HEK293 (cell line): ENCODE measurements around the gene OSBP.

Experiments used
- CTCF ChIA-PET: fragments of 350-600 bp; formaldehyde crosslinking; extraction: SDS; loops from one replicate; lab custom pipeline; 2021; ENCODE audit warnings: antibody characterized with exemption; lab: Yijun Ruan, JAX
- POLR2A ChIA-PET: fragments of 300-600 bp; formaldehyde crosslinking; extraction: SDS; loops from one replicate; lab custom pipeline; 2020; ENCODE audit warnings: antibody characterized with exemption, inconsistent platforms; lab: Yijun Ruan, JAX
- H3K27ac ChIP-seq: fragments of 200-500 bp; sonication (Bioruptor generic); 2 replicates; pipeline ENCODE4 v1.5.1; 2014; ENCODE audit warnings: low read depth, low read length, control low read depth, inconsistent platforms; ENCODE audit errors: extremely low read depth
- H3K36me3 ChIP-seq, 2 experiments: fragments of 200-500 bp in 1 of 2; sonication (Bioruptor generic) in 1 of 2; 1 replicate in 1 of 2; 2 replicates in 1 of 2; pipeline ENCODE4 v1.5.1; 2014 to 2017; ENCODE audit warnings: inconsistent platforms in 2 of 2, low read length in 2 of 2; ENCODE audit not compliant: control insufficient read depth in 2 of 2, insufficient read depth in 1 of 2
- H3K4me1 ChIP-seq: fragments of 200-500 bp; sonication (Bioruptor generic); 2 replicates; pipeline ENCODE4 v1.5.1; 2014; ENCODE audit warnings: mild to moderate bottlenecking, low read length, inconsistent platforms; ENCODE audit not compliant: control insufficient read depth, insufficient read depth
- H3K4me3 ChIP-seq: 2 replicates; pipeline ENCODE4 v1.5.1; 2011; ENCODE audit warnings: low read depth, mild to moderate bottlenecking, control low read depth, low read length, moderate library complexity
- H3K9me3 ChIP-seq: fragments of 200-500 bp; sonication (Bioruptor generic); 2 replicates; pipeline ENCODE4 v1.5.1; 2014; ENCODE audit warnings: low read depth, low read length, inconsistent platforms; ENCODE audit not compliant: control insufficient read depth, insufficient read depth
- ATF2 ChIP-seq: fragments of 450-650 bp; formaldehyde crosslinking; IDR thresholded peaks from 2 replicates; pipeline ENCODE4 v1.5.1; 2016; ENCODE audit warnings: missing biosample characterization, missing genetic modification characterization, low read depth
- GFI1B ChIP-seq: fragments of 450-650 bp; formaldehyde crosslinking; IDR thresholded peaks from 2 replicates; pipeline ENCODE4 v1.5.1; 2016; ENCODE audit warnings: missing biosample characterization, missing genetic modification characterization
- KLF9 ChIP-seq: fragments of 450-650 bp; formaldehyde crosslinking; IDR thresholded peaks from 2 replicates; pipeline ENCODE4 v1.5.1; 2016; ENCODE audit warnings: missing biosample characterization, missing genetic modification characterization, low read depth
- SCRT1 ChIP-seq: fragments of 450-650 bp; formaldehyde crosslinking; IDR thresholded peaks from 2 replicates; pipeline ENCODE4 v1.5.1; 2016; ENCODE audit warnings: missing biosample characterization, missing genetic modification characterization, borderline replicate concordance
- SP2 ChIP-seq: fragments of 450-650 bp; formaldehyde crosslinking; IDR thresholded peaks from 2 replicates; pipeline ENCODE4 v1.5.1; 2016; ENCODE audit warnings: missing biosample characterization, missing genetic modification characterization
- SP3 ChIP-seq: fragments of 450-650 bp; formaldehyde crosslinking; IDR thresholded peaks from 2 replicates; pipeline ENCODE4 v1.5.1; 2016; ENCODE audit warnings: missing biosample characterization, missing genetic modification characterization
- ZBTB17 ChIP-seq: fragments of 450-650 bp; formaldehyde crosslinking; IDR thresholded peaks from 2 replicates; pipeline ENCODE4 v1.5.1; 2016; ENCODE audit warnings: missing biosample characterization, missing genetic modification characterization
- ZBTB20 ChIP-seq: fragments of 450-650 bp; formaldehyde crosslinking; IDR thresholded peaks from 2 replicates; pipeline ENCODE4 v1.5.1; 2016; ENCODE audit warnings: missing biosample characterization, missing genetic modification characterization
- ZBTB26 ChIP-seq: fragments of 450-650 bp; formaldehyde crosslinking; optimal IDR thresholded peaks from 2 replicates; pipeline ENCODE3; 2016; ENCODE audit warnings: missing biosample characterization, mild to moderate bottlenecking, missing genetic modification characterization
- ZEB2 ChIP-seq: fragments of 450-650 bp; formaldehyde crosslinking; IDR thresholded peaks from 2 replicates; pipeline ENCODE4 v1.5.1; 2016; ENCODE audit warnings: missing biosample characterization, missing genetic modification characterization
- ZNF10 ChIP-seq: fragments of 450-650 bp; formaldehyde crosslinking; IDR thresholded peaks from 2 replicates; pipeline ENCODE4 v1.5.1; 2017; ENCODE audit warnings: missing biosample characterization, missing genetic modification characterization
- ZNF302 ChIP-seq: fragments of 450-650 bp; formaldehyde crosslinking; IDR thresholded peaks from 2 replicates; pipeline ENCODE4 v1.5.1; 2016; ENCODE audit warnings: missing biosample characterization, missing genetic modification characterization, low read depth
- ZNF335 ChIP-seq: fragments of 450-650 bp; formaldehyde crosslinking; conservative IDR thresholded peaks from 2 replicates; pipeline ENCODE4 v1.5.1; 2016; ENCODE audit warnings: missing biosample characterization, missing genetic modification characterization
- ZNF404 ChIP-seq: fragments of 450-650 bp; formaldehyde crosslinking; IDR thresholded peaks from 2 replicates; pipeline ENCODE4 v1.5.1; 2017; ENCODE audit warnings: missing biosample characterization, missing genetic modification characterization
- ZNF423 ChIP-seq: fragments of 450-650 bp; formaldehyde crosslinking; IDR thresholded peaks from 2 replicates; pipeline ENCODE4 v1.5.1; 2016; ENCODE audit warnings: missing biosample characterization, missing genetic modification characterization
- ZNF48 ChIP-seq: fragments of 450-650 bp; formaldehyde crosslinking; IDR thresholded peaks from 2 replicates; pipeline ENCODE4 v1.5.1; 2016; ENCODE audit warnings: missing biosample characterization, missing genetic modification characterization
- ZNF488 ChIP-seq: fragments of 450-650 bp; formaldehyde crosslinking; IDR thresholded peaks from 2 replicates; pipeline ENCODE4 v1.5.1; 2016; ENCODE audit warnings: missing biosample characterization, missing genetic modification characterization
- ZNF521 ChIP-seq: fragments of 450-650 bp; formaldehyde crosslinking; IDR thresholded peaks from 2 replicates; pipeline ENCODE4 v1.5.1; 2017; ENCODE audit warnings: missing biosample characterization, mild to moderate bottlenecking, missing genetic modification characterization
- ZNF645 ChIP-seq: fragments of 450-650 bp; formaldehyde crosslinking; IDR thresholded peaks from 2 replicates; pipeline ENCODE4; 2016; ENCODE audit warnings: missing biosample characterization, missing genetic modification characterization
- ZSCAN16 ChIP-seq: fragments of 450-650 bp; formaldehyde crosslinking; IDR thresholded peaks from 2 replicates; pipeline ENCODE4 v1.5.1; 2016; ENCODE audit warnings: missing biosample characterization, missing genetic modification characterization
- ZSCAN18 ChIP-seq: fragments of 450-650 bp; formaldehyde crosslinking; IDR thresholded peaks from 2 replicates; pipeline ENCODE4 v1.5.1; 2016; ENCODE audit warnings: missing biosample characterization, missing genetic modification characterization
- ZSCAN23 ChIP-seq: fragments of 450-650 bp; formaldehyde crosslinking; IDR thresholded peaks from 2 replicates; pipeline ENCODE4 v1.5.1; 2016; ENCODE audit warnings: missing biosample characterization, missing genetic modification characterization
- TF ChIP-seq, protein P1 (sequence below): fragments of 450-650 bp; formaldehyde crosslinking; IDR thresholded peaks from 2 replicates; pipeline ENCODE4 v1.5.1; 2017; ENCODE audit warnings: missing biosample characterization, missing genetic modification characterization
- TF ChIP-seq, protein P2 (sequence below): fragments of 450-650 bp; formaldehyde crosslinking; IDR thresholded peaks from 2 replicates; pipeline ENCODE4 v1.5.1; 2016; ENCODE audit warnings: missing biosample characterization, missing genetic modification characterization
- TF ChIP-seq, protein P3 (sequence below): fragments of 450-650 bp; formaldehyde crosslinking; IDR thresholded peaks from 2 replicates; pipeline ENCODE4 v1.5.1; 2016; ENCODE audit warnings: missing biosample characterization, missing genetic modification characterization

The OSBP gene

DNA sequence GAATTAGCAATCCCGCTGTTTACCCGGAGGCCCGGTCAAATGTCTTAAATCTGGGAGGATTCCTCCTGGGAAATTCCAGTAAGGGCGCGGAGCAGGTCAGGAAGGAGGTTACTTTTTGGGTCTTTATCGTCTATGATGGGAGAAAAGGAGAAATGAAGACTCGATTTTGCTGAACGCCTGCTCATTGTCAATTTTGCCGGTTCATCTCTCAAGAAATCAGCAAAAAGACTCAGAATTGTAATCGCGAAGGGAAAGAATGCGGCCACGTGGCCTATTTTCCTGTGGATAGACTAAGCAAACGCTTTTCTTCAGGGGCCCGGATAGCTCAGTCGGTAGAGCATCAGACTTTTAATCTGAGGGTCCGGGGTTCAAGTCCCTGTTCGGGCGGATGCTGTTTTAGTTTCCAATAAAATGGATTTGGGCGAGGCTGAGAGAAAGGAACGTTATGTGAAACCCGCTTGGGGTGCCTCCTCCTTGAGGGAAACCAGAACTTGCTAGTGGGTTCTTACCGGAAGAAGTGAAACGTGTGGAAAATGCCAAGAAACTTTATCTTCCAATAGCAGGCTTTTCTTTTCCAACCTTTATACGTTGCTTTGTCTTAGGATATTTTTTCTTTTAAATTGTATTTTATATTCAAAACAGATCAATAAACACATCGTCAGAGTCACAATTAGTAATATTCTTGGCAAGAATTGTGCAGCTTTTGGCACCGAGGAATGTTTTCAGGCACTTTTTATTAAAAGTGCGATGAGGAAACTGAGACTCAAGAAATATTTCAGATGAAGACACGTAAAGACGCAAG, 59.3 kb downstream of the OSBP start:
- Histone ChIP-seq H3K36me3 (no peaks in the 10 kb centered on the region), H3K27ac (no peak overlapping the region; the same call in 1 of the 2 replicates), H3K4me3 (peak overlapping the region; percentile 53), H3K4me1 (no peaks in the 10 kb centered on the region), H3K9me3 (no peaks in the 10 kb centered on the region)
- ChIA-PET CTCF (interaction anchor here (1.0 to 1.4 kb wide), 4 partner anchors 10 to 246 kb away, joined by 3 to 4 read pairs (median 4); no protein-coding TSS in a partner anchor), POLR2A (interaction anchor here (0.6 to 1.7 kb wide), 7 partner anchors 9 to 1337 kb away, joined by 3 to 12 read pairs (median 3); partner anchors contain the start of gene PATL1)
- no peak for TF ChIP-seq ZNF488 (tag by site-specific recombination)
- no peak; the same call in 1 of the 2 replicates for TF ChIP-seq ZNF10 (tag by site-specific recombination)
- TF ChIP-seq ZBTB17, result peak; percentile 33; the same call in 1 of the 2 replicates
- TF ChIP-seq GFI1B (tag by site-specific recombination), result no peak
- TF ChIP-seq SCRT1 (tag by site-specific recombination), result no peak
- TF ChIP-seq ZNF423 (tag by site-specific recombination), result no peak
- no peak for TF ChIP-seq ZNF645
- TF ChIP-seq ZBTB26, result peak; percentile 12
- no peak for TF ChIP-seq ZNF302 (tag by site-specific recombination)
- 0 out of 2 replicates have a peak, but pooled peaks have one; percentile 8 for TF ChIP-seq SP2 (tag by site-specific recombination)
- TF ChIP-seq ZSCAN16 (tag by site-specific recombination), result no peak
- no peak; the same call in 1 of the 2 replicates for TF ChIP-seq ZBTB20 (tag by site-specific recombination)
- TF ChIP-seq ZSCAN23 (tag by site-specific recombination), result no peak
- TF ChIP-seq ZNF335 (tag by site-specific recombination), result peak; percentile 26; the same call in 1 of the 2 replicates
- TF ChIP-seq ATF2 (tag by site-specific recombination), result no peak
- no peak for TF ChIP-seq ZSCAN18 (tag by site-specific recombination)
- TF ChIP-seq ZNF521 (tag by site-specific recombination), result no peak
- peak; percentile 27; the same call in 1 of the 2 replicates for TF ChIP-seq SP3 (tag by site-specific recombination)
- TF ChIP-seq, protein P1, sequence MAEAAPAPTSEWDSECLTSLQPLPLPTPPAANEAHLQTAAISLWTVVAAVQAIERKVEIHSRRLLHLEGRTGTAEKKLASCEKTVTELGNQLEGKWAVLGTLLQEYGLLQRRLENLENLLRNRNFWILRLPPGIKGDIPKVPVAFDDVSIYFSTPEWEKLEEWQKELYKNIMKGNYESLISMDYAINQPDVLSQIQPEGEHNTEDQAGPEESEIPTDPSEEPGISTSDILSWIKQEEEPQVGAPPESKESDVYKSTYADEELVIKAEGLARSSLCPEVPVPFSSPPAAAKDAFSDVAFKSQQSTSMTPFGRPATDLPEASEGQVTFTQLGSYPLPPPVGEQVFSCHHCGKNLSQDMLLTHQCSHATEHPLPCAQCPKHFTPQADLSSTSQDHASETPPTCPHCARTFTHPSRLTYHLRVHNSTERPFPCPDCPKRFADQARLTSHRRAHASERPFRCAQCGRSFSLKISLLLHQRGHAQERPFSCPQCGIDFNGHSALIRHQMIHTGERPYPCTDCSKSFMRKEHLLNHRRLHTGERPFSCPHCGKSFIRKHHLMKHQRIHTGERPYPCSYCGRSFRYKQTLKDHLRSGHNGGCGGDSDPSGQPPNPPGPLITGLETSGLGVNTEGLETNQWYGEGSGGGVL (tag by site-specific recombination), result peak; percentile 19; the same call in 1 of the 2 replicates
- TF ChIP-seq ZNF404, result no peak
- TF ChIP-seq, protein P2, sequence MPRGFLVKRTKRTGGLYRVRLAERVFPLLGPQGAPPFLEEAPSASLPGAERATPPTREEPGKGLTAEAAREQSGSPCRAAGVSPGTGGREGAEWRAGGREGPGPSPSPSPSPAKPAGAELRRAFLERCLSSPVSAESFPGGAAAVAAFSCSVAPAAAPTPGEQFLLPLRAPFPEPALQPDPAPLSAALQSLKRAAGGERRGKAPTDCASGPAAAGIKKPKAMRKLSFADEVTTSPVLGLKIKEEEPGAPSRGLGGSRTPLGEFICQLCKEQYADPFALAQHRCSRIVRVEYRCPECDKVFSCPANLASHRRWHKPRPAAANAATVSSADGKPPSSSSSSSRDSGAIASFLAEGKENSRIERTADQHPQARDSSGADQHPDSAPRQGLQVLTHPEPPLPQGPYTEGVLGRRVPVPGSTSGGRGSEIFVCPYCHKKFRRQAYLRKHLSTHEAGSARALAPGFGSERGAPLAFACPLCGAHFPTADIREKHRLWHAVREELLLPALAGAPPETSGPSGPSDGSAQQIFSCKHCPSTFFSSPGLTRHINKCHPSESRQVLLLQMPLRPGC, result no peak
- no peak for TF ChIP-seq ZNF48 (tag by site-specific recombination)
- no peak for TF ChIP-seq KLF9 (tag by site-specific recombination)
- TF ChIP-seq ZEB2 (tag by site-specific recombination), result 0 out of 2 replicates have a peak, but pooled peaks have one; percentile 21
- TF ChIP-seq, protein P3, sequence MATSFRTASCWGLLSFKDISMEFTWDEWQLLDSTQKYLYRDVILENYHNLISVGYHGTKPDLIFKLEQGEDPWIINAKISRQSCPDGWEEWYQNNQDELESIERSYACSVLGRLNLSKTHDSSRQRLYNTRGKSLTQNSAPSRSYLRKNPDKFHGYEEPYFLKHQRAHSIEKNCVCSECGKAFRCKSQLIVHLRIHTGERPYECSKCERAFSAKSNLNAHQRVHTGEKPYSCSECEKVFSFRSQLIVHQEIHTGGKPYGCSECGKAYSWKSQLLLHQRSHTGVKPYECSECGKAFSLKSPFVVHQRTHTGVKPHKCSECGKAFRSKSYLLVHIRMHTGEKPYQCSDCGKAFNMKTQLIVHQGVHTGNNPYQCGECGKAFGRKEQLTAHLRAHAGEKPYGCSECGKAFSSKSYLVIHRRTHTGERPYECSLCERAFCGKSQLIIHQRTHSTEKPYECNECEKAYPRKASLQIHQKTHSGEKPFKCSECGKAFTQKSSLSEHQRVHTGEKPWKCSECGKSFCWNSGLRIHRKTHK (tag by site-specific recombination), result no peak
